ENCODE measurements around the gene PEF1.

The PEF1 gene

GRCh38 chr1:31671561-31672201 is 27.0 kb upstream of the PEF1 start:
- Histone ChIP-seq H3K27ac (ENCODE audit: low read depth, low read length) (no peak overlapping the region), H3K36me3 (ENCODE audit: control insufficient read depth, insufficient read depth, low read length) (no peaks in the 10 kb centered on the region), H3K9me3 (ENCODE audit: control insufficient read depth, insufficient read depth, low read length) (no peaks in the 10 kb centered on the region), H3K9ac (ENCODE audit: low read depth, low read length) (no peak overlapping the region), H3K27me3 (ENCODE audit: control insufficient read depth, insufficient read depth, low read length) (no peaks in the 10 kb centered on the region), H3K4me3 (ENCODE audit: low read depth, low read length) (no peak overlapping the region), H3K4me1 (ENCODE audit: control insufficient read depth, insufficient read depth, low read length) (peaks cover 24% of the 10 kb centered on the region)

GRCh38 chr1:31671147-31671546 is 26.5 kb upstream of the PEF1 start:
- Histone ChIP-seq H3K27ac (ENCODE audit: low read depth, low read length) (no peak overlapping the region), H3K27me3 (ENCODE audit: control insufficient read depth, insufficient read depth, low read length) (no peaks in the 10 kb centered on the region), H3K36me3 (ENCODE audit: control insufficient read depth, insufficient read depth, low read length) (no peaks in the 10 kb centered on the region)

GRCh38 chr1:31670593-31670964 is 25.9 kb upstream of the PEF1 start:
- Histone ChIP-seq H3K4me3 (ENCODE audit: low read depth, low read length) (no peak overlapping the region), H3K27ac (ENCODE audit: low read depth, low read length) (no peak overlapping the region), H3K9me3 (ENCODE audit: control insufficient read depth, insufficient read depth, low read length) (no peaks in the 10 kb centered on the region), H3K9ac (ENCODE audit: low read depth, low read length) (no peak overlapping the region), H3K4me1 (ENCODE audit: control insufficient read depth, insufficient read depth, low read length) (peaks cover 30% of the 10 kb centered on the region), H3K36me3 (ENCODE audit: control insufficient read depth, insufficient read depth, low read length) (no peaks in the 10 kb centered on the region), H3K27me3 (ENCODE audit: control insufficient read depth, insufficient read depth, low read length) (no peaks in the 10 kb centered on the region)

More at GRCh38 chr1:31671147-31671546, 26.5 kb upstream of the PEF1 start:
- H3K4me3 ChIP-seq (ENCODE audit: low read depth, low read length) = no peak overlapping the region
- H3K9me3 ChIP-seq (ENCODE audit: control insufficient read depth, insufficient read depth, low read length) = no peaks in the 10 kb centered on the region
- no peak overlapping the region for H3K9ac ChIP-seq (ENCODE audit: low read depth, low read length)
- H3K4me1 ChIP-seq (ENCODE audit: control insufficient read depth, insufficient read depth, low read length) = peaks cover 29% of the 10 kb centered on the region

GRCh38 chr1:31669786-31670592 is 25.3 kb upstream of the PEF1 start:
- no peaks in the 10 kb centered on the region for H3K27me3 ChIP-seq (ENCODE audit: control insufficient read depth, insufficient read depth, low read length)
- H3K4me1 ChIP-seq (ENCODE audit: control insufficient read depth, insufficient read depth, low read length) = peaks cover 28% of the 10 kb centered on the region
- no peak overlapping the region for H3K4me3 ChIP-seq (ENCODE audit: low read depth, low read length)
- H3K9me3 ChIP-seq (ENCODE audit: control insufficient read depth, insufficient read depth, low read length) = no peaks in the 10 kb centered on the region
- H3K27ac ChIP-seq (ENCODE audit: low read depth, low read length) = no peak overlapping the region
- H3K9ac ChIP-seq (ENCODE audit: low read depth, low read length) = no peak overlapping the region
- no peaks in the 10 kb centered on the region for H3K36me3 ChIP-seq (ENCODE audit: control insufficient read depth, insufficient read depth, low read length)

GRCh38 chr1:31669433-31669785 is 24.7 kb upstream of the PEF1 start:
- Histone ChIP-seq H3K4me1 (ENCODE audit: control insufficient read depth, insufficient read depth, low read length) (peaks cover 24% of the 10 kb centered on the region), H3K27ac (ENCODE audit: low read depth, low read length) (no peak overlapping the region), H3K9me3 (ENCODE audit: control insufficient read depth, insufficient read depth, low read length) (no peaks in the 10 kb centered on the region), H3K27me3 (ENCODE audit: control insufficient read depth, insufficient read depth, low read length) (no peaks in the 10 kb centered on the region), H3K9ac (ENCODE audit: low read depth, low read length) (no peak overlapping the region), H3K4me3 (ENCODE audit: low read depth, low read length) (no peak overlapping the region), H3K36me3 (ENCODE audit: control insufficient read depth, insufficient read depth, low read length) (no peaks in the 10 kb centered on the region)

- Histone ChIP-seq H3K4me3 (ENCODE audit: low read depth, low read length) (no peak overlapping the region), H3K9ac (ENCODE audit: low read depth, low read length) (no peak overlapping the region), H3K36me3 (ENCODE audit: control insufficient read depth, insufficient read depth, low read length) (no peaks in the 10 kb centered on the region), H3K4me1 (ENCODE audit: control insufficient read depth, insufficient read depth, low read length) (peaks cover 24% of the 10 kb centered on the region), H3K27me3 (ENCODE audit: control insufficient read depth, insufficient read depth, low read length) (no peaks in the 10 kb centered on the region), H3K27ac (ENCODE audit: low read depth, low read length) (no peak overlapping the region), H3K9me3 (ENCODE audit: control insufficient read depth, insufficient read depth, low read length) (no peaks in the 10 kb centered on the region)
Observed at GRCh38 chr1:31668303-31668883, 23.7 kb upstream of the PEF1 start.

- no peaks in the 10 kb centered on the region for H3K36me3 ChIP-seq (ENCODE audit: control insufficient read depth, insufficient read depth, low read length)
- H3K27me3 ChIP-seq (ENCODE audit: control insufficient read depth, insufficient read depth, low read length) = no peaks in the 10 kb centered on the region
- no peak overlapping the region for H3K4me3 ChIP-seq (ENCODE audit: low read depth, low read length)
- H3K9ac ChIP-seq (ENCODE audit: low read depth, low read length) = no peak overlapping the region
- no peaks in the 10 kb centered on the region for H3K9me3 ChIP-seq (ENCODE audit: control insufficient read depth, insufficient read depth, low read length)
- no peak overlapping the region for H3K27ac ChIP-seq (ENCODE audit: low read depth, low read length)
- H3K4me1 ChIP-seq (ENCODE audit: control insufficient read depth, insufficient read depth, low read length) = peaks cover 24% of the 10 kb centered on the region
Observed at GRCh38 chr1:31667065-31667785, 22.5 kb upstream of the PEF1 start.

- Histone ChIP-seq H3K4me1 (ENCODE audit: control insufficient read depth, insufficient read depth, low read length) (peaks cover 24% of the 10 kb centered on the region), H3K9me3 (ENCODE audit: control insufficient read depth, insufficient read depth, low read length) (no peaks in the 10 kb centered on the region), H3K27me3 (ENCODE audit: control insufficient read depth, insufficient read depth, low read length) (no peaks in the 10 kb centered on the region), H3K4me3 (ENCODE audit: low read depth, low read length) (no peak overlapping the region), H3K9ac (ENCODE audit: low read depth, low read length) (no peak overlapping the region), H3K36me3 (ENCODE audit: control insufficient read depth, insufficient read depth, low read length) (no peaks in the 10 kb centered on the region), H3K27ac (ENCODE audit: low read depth, low read length) (no peak overlapping the region)
Observed at GRCh38 chr1:31666263-31666963, 21.7 kb upstream of the PEF1 start.

GRCh38 chr1:31665234-31665878 is 20.7 kb upstream of the PEF1 start:
- Histone ChIP-seq H3K4me3 (ENCODE audit: low read depth, low read length) (no peak overlapping the region), H3K9ac (ENCODE audit: low read depth, low read length) (no peak overlapping the region), H3K27ac (ENCODE audit: low read depth, low read length) (no peak overlapping the region), H3K4me1 (ENCODE audit: control insufficient read depth, insufficient read depth, low read length) (peaks cover 19% of the 10 kb centered on the region), H3K36me3 (ENCODE audit: control insufficient read depth, insufficient read depth, low read length) (no peaks in the 10 kb centered on the region), H3K9me3 (ENCODE audit: control insufficient read depth, insufficient read depth, low read length) (no peaks in the 10 kb centered on the region), H3K27me3 (ENCODE audit: control insufficient read depth, insufficient read depth, low read length) (no peaks in the 10 kb centered on the region)

GRCh38 chr1:31664528-31664927 is 19.9 kb upstream of the PEF1 start:
- Histone ChIP-seq H3K9ac (ENCODE audit: low read depth, low read length) (no peak overlapping the region), H3K27me3 (ENCODE audit: control insufficient read depth, insufficient read depth, low read length) (no peaks in the 10 kb centered on the region), H3K36me3 (ENCODE audit: control insufficient read depth, insufficient read depth, low read length) (no peaks in the 10 kb centered on the region), H3K9me3 (ENCODE audit: control insufficient read depth, insufficient read depth, low read length) (no peaks in the 10 kb centered on the region), H3K4me3 (ENCODE audit: low read depth, low read length) (no peak overlapping the region), H3K27ac (ENCODE audit: low read depth, low read length) (no peak overlapping the region), H3K4me1 (ENCODE audit: control insufficient read depth, insufficient read depth, low read length) (peaks cover 11% of the 10 kb centered on the region)

Measured in HUES48 (cell line).